Esophagus squamous epithelium (tissue), 5 donors: ENCODE results near the gene RDM1. TPM values are rescaled to one million over a fixed set of nuclear protein-coding genes. Genes with fewer than 3 reads are reported as not detected.
A peak's percentile ranks its signal among the peaks of the same experiment; 100 is the strongest.

Experiments
- DNase-seq: peaks from one replicate; lab custom pipeline; 2025; lab: John Stamatoyannopoulos, UW
- H3K27ac ChIP-seq, 4 donors: fragments of 200-600 bp; sonication (generic); one replicate each; pipeline ENCODE4 v1.5.1; 2016 to 2019; ENCODE audit warnings: mild to moderate bottlenecking in 1 of 4
- H3K27me3 ChIP-seq, 4 donors: fragments of 200-600 bp; sonication (generic); 1 replicate in 3 of 4; 2 replicates in 1 of 4; pipeline versions ENCODE4 v1.5.1 to v1.6.0; 2017 to 2021; ENCODE audit warnings: antibody characterized with exemption in 1 of 4
- H3K36me3 ChIP-seq, 3 donors: fragments of 200-600 bp; sonication (generic); one replicate each; pipeline ENCODE4 v1.5.1; 2016 to 2019
- H3K4me1 ChIP-seq, 3 donors: fragments of 200-600 bp; sonication (generic); one replicate each; pipeline ENCODE4 v1.5.1; 2017 to 2019
- H3K4me3 ChIP-seq, 4 donors: fragments of 200-600 bp; sonication (generic); 1 replicate in 3 of 4; 2 replicates in 1 of 4; pipeline ENCODE4 v1.5.1; 2016 to 2019; ENCODE audit warnings: mild to moderate bottlenecking in 2 of 4, moderate library complexity in 1 of 4
- H3K9me3 ChIP-seq, 3 donors: fragments of 200-600 bp; sonication (generic); one replicate each; pipeline ENCODE4 v1.5.1; 2016 to 2019
- POLR2A ChIP-seq, 4 donors: fragments of 450-650 bp; IDR thresholded peaks; one replicate each; pipeline ENCODE4 v1.6.1; 2017; ENCODE audit warnings: antibody characterized with exemption in 4 of 4, mild to moderate bottlenecking in 4 of 4, moderate library complexity in 3 of 4
- WGBS, 2 donors: methylation state at CpG; one replicate each; pipeline ENCODE4 v1.1.5; 2018; 5-methylcytosine and 5-hydroxymethylcytosine counted together
- intact Hi-C: fragments of 100-400 bp; cut with DNase I; formaldehyde crosslinking; loops from one replicate; pipeline ENCODE4 v1.15.0; 2022
- total RNA-seq, 4 donors: library from RNA; depleted of rRNA; stranded (reverse); fragments of >200 nt; gene quantifications; one replicate each; pipeline ENCODE4 v1.1.0, GENCODE V29; 2016
- TF ChIP-seq, protein P1 (sequence below), 6 experiments: fragments of 450-650 bp in 4 of 6; fragments of 200-600 bp in 2 of 6; sonication (generic) in 2 of 6; IDR thresholded peaks; one replicate each; pipeline ENCODE4 v1.5.1; 2016 to 2019; ENCODE audit warnings: antibody characterized with exemption in 6 of 6, mild to moderate bottlenecking in 4 of 6, moderate library complexity in 4 of 6
- donor health status: DM: yes; HTN: yes; CAD: no.

The RDM1 gene, protein sequence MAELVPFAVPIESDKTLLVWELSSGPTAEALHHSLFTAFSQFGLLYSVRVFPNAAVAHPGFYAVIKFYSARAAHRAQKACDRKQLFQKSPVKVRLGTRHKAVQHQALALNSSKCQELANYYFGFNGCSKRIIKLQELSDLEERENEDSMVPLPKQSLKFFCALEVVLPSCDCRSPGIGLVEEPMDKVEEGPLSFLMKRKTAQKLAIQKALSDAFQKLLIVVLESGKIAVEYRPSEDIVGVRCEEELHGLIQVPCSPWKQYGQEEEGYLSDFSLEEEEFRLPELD
- 1 to 10 TPM in 1 of 4 donors, under 1 TPM in 3; 0.38 to 4.0 (median 0.45) TPM for total RNA-seq

DNA sequence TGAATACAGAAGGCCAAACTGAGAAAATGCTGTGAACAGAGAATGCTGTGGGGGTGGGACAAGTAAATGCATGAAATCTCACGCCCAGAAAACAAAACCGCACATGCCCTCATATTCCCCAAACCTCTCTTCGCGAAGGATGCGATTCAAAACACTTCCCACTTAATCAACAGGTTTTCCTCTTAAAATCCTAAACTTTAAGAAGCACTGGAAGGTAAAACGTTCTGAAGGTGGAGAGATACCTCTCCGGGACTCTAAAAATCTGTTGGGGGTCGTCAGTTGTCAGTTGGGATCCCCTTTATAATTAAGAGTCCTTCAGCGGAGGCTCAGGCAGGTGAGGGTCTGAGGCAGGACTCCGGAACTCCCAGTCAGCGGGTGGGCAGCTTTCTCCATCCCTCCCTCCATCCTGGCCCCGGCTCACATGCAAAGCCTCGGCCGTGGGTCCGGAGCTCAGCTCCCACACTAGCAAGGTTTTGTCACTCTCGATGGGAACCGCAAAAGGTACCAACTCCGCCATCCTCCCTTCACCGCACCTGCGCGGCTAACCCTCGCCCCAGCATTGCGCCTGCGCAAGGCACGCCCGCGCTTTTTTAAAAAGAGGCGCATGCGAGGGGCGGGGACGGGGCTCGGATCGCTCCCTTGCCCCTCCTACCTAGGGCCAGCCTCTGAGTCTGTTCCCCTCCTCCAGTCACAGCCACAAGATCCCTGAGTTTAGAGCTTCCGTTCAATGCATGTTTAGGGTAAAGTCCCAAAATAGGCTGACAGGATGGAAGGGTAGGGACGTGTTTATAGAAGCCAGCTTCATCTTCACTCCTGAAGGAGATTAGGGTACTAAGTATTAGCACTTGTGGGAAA is at the start of gene RDM1:
RDM1 (minus strand) TSS at position 563 of the 855 bp plus-strand sequence; CDS start at position 517, 46 bp downstream.
- Histone ChIP-seq H3K36me3 (no peaks in the 10 kb centered on the region), H3K4me1 (peaks cover 8 to 21% (median 11%) of the 10 kb centered on the region in 3 donors), H3K9me3 (no peaks in the 10 kb centered on the region), H3K27ac (no peak within 1 kb of the TSS), H3K27me3 (peaks cover 0 to 21% (median 0%) of the 10 kb centered on the region in 4 donors), H3K4me3 (peak within 1 kb of the TSS; percentile 20 to 64 (median 42))
- WGBS, 2 donors: 2 to 4% methylated on average over 20 to 21 of the region's 35 CpGs
- intact Hi-C loops: no loop called here
- no peak for DNase-seq
- no peak for TF ChIP-seq POLR2A (IDR thresholded peaks at IDR 0.05)
- TF ChIP-seq, protein P1, sequence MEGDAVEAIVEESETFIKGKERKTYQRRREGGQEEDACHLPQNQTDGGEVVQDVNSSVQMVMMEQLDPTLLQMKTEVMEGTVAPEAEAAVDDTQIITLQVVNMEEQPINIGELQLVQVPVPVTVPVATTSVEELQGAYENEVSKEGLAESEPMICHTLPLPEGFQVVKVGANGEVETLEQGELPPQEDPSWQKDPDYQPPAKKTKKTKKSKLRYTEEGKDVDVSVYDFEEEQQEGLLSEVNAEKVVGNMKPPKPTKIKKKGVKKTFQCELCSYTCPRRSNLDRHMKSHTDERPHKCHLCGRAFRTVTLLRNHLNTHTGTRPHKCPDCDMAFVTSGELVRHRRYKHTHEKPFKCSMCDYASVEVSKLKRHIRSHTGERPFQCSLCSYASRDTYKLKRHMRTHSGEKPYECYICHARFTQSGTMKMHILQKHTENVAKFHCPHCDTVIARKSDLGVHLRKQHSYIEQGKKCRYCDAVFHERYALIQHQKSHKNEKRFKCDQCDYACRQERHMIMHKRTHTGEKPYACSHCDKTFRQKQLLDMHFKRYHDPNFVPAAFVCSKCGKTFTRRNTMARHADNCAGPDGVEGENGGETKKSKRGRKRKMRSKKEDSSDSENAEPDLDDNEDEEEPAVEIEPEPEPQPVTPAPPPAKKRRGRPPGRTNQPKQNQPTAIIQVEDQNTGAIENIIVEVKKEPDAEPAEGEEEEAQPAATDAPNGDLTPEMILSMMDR (IDR thresholded peaks at IDR 0.05): no peak

DNA sequence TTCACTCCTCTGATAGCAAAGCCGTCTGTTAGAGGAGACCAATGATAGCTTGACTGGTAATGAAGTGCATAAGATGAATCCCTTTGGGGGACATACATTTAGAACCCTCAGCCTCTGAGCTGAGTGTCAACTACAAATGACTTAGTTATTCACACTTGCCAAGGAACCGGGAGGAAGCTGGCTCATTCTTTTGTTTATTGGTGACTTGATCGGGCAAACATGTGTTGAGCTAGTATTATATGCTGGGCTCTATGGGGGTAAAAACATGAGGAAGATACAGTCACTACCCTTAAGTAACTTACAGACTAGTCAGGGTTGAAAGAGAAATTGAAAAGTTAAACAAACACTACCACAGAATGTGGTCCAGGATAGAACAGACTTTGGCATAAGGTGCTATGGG is 47.8 kb upstream of the RDM1 start:
- Histone ChIP-seq H3K4me3 (no peak overlapping the region), H3K36me3 (no peaks in the 10 kb centered on the region), H3K9me3 (no peaks in the 10 kb centered on the region), H3K4me1 (peaks cover 0 to 6% (median 4%) of the 10 kb centered on the region in 3 donors), H3K27ac (no peak overlapping the region), H3K27me3 (no peaks in the 10 kb centered on the region)
- no peak for DNase-seq
- no peak for TF ChIP-seq POLR2A (IDR thresholded peaks at IDR 0.05)
- TF ChIP-seq, protein P1 (IDR thresholded peaks at IDR 0.05): no peak
- WGBS, 2 donors: 56 to 75% methylated on average over 3 of the region's 3 CpGs
- intact Hi-C loops: loop anchor here (10.0 kb wide), 1 partner anchor 166 kb away; no protein-coding TSS in a partner anchor

DNA sequence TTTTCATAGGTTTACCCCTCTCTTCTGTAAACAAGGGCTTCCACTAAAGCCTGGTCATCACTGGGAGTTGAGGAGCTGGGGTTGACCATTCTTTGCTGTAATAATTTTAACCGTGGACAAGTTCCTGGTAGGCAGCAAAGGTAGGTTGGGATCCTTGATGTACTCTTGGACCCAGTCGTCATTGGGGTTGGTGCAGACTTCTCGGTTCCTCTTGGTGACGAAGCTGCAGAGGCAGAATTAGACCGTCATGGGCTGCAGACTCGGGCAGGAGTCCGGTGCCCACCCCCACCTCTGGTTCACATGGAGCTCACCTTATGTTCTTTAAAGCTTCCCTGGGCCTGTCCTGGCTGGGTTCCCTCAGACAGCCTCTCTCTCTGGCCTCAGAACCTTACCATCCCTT is 46.9 kb upstream of the RDM1 start:
- 87 to 91% methylated on average over 6 to 7 of the region's 7 CpGs for WGBS, 2 donors
- no peak overlapping the region for H3K27ac ChIP-seq
- intact Hi-C loops: loop anchor here (10.0 kb wide), 1 partner anchor 167 kb away; no protein-coding TSS in a partner anchor
- no peaks in the 10 kb centered on the region for H3K27me3 ChIP-seq
- H3K4me1 ChIP-seq: peaks cover 0 to 13% (median 8%) of the 10 kb centered on the region in 3 donors
- H3K9me3 ChIP-seq: no peaks in the 10 kb centered on the region
- no peaks in the 10 kb centered on the region for H3K36me3 ChIP-seq
- TF ChIP-seq, protein P1 (IDR thresholded peaks at IDR 0.05): no peak
- no peak for TF ChIP-seq POLR2A (IDR thresholded peaks at IDR 0.05)
- no peak overlapping the region for H3K4me3 ChIP-seq
- no peak for DNase-seq

DNA sequence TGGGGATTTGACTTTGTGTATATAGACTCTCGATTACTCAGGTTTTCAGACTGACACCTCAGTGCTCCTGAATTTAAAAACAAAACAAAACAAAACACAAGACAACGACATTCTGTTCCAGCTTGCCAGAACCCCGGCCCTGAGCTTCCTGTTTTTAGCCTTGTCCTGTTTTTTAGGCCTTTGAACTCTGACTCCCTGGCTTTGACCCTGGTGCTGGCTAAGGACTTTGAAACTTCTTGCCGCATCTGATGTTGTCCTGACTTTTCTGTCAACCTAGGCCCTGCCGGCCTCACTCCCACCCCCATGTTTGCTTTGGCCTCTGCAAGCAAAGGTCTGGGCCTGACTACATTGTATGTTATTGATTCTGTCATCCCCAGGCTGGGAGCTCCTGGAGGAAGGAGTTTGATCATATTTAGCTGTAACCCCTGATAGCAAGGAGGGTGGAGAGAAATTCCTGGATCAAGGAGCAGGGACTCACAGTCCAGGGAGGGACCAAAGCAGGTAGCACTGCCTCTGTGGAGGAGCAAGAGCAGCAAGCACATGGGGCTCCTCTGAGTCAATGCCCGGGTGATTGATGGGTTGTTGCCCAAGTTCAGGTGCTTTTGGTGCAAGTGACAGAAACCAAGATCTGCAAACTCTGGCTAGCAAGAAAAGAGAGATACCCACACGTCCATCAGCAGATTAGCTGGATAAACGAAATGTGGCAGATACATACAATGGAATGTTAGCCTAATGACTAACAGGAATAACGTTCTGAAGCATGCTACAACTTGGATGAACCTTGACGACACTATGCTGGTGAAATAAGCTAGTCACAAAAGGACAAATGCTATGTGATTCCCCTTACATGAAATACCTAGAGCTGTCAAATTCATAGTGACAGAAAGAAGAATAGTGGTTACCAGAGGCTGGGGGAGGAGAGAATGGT is 43.0 kb upstream of the RDM1 start:
- TF ChIP-seq, protein P1 (IDR thresholded peaks at IDR 0.05): no peak
- no peak for TF ChIP-seq POLR2A (IDR thresholded peaks at IDR 0.05)
- no peaks in the 10 kb centered on the region for H3K36me3 ChIP-seq
- H3K27me3 ChIP-seq: peaks cover 0 to 6% (median 0%) of the 10 kb centered on the region in 4 donors
- peak overlapping the region in 1 of 4 donors; percentile 14 for H3K27ac ChIP-seq
- peaks cover 0 to 13% (median 8%) of the 10 kb centered on the region in 3 donors for H3K4me1 ChIP-seq
- no peak overlapping the region for H3K4me3 ChIP-seq
- intact Hi-C loops: loop anchor here (10.0 kb wide), 1 partner anchor 171 kb away; no protein-coding TSS in a partner anchor
- no peak for DNase-seq
- 27 to 31% methylated on average over 10 of the region's 10 CpGs for WGBS, 2 donors
- H3K9me3 ChIP-seq: no peaks in the 10 kb centered on the region
